Measurements from ENCODE around the gene CHST4.
"Not testable (repeated sequence)": the region's sequence is repeated elsewhere in the genome, so short reads cannot be mapped to it uniquely, and the experiment has no call there.

Gene CHST4

GRCh38 chr16:71526111-71526631 lies at the start of gene CHST4:
Gene CHST4, plus strand, starts transcription at chr16:71526426. Its CDS starts 10,252 bp downstream, at chr16:71536678.
- no peak for FAIRE-seq

GRCh38 chr16:71476457-71477124 lies 49.6 kb upstream of the CHST4 start:
- FAIRE-seq (no peak), DNase-seq (ENCODE audit: low spot score) (no peak)

More at GRCh38 chr16:71526111-71526631, at the start of gene CHST4:
- DNase-seq (ENCODE audit: low spot score): peak; percentile 56

- DNase-seq (ENCODE audit: low spot score): no peak
- FAIRE-seq: no peak
Measured at GRCh38 chr16:71479420-71479819, 46.8 kb upstream of the CHST4 start.

- no peak for FAIRE-seq
- no peak for DNase-seq (ENCODE audit: low spot score)
Measured at GRCh38 chr16:71480956-71481355, 45.3 kb upstream of the CHST4 start.

- FAIRE-seq (no peak), DNase-seq (ENCODE audit: low spot score) (no peak)
Measured at GRCh38 chr16:71482569-71482968, 43.7 kb upstream of the CHST4 start.

GRCh38 chr16:71484006-71484893 lies 42.0 kb upstream of the CHST4 start:
- peak; percentile 73 for FAIRE-seq
- DNase-seq (ENCODE audit: low spot score): peak; percentile 82

GRCh38 chr16:71489122-71489521 lies 37.1 kb upstream of the CHST4 start, which contains the start of gene ZNF19:
Gene ZNF19, minus strand, starts transcription at chr16:71489324. Its CDS starts 7,210 bp downstream, at chr16:71482114.
- FAIRE-seq: no peak

GRCh38 chr16:71490361-71490760 lies 35.9 kb upstream of the CHST4 start:
- DNase-seq (ENCODE audit: low spot score) (no peak), FAIRE-seq (no peak)

More at GRCh38 chr16:71489122-71489521, 37.1 kb upstream of the CHST4 start, which contains the start of gene ZNF19:
- no peak for DNase-seq (ENCODE audit: low spot score)

GRCh38 chr16:71491054-71491453 lies 35.2 kb upstream of the CHST4 start:
- no peak for FAIRE-seq
- DNase-seq (ENCODE audit: low spot score): no peak

GRCh38 chr16:71492786-71493185 lies 33.4 kb upstream of the CHST4 start:
- DNase-seq (ENCODE audit: low spot score) (no peak), FAIRE-seq (no peak)

- no peak for FAIRE-seq
Measured at GRCh38 chr16:71493213-71493612, 33.0 kb upstream of the CHST4 start.

GRCh38 chr16:71498031-71498430 lies 28.2 kb upstream of the CHST4 start:
- no peak for FAIRE-seq

More at GRCh38 chr16:71493213-71493612, 33.0 kb upstream of the CHST4 start:
- no peak for DNase-seq (ENCODE audit: low spot score)

GRCh38 chr16:71499775-71500364 lies 26.4 kb upstream of the CHST4 start:
- no peak for FAIRE-seq

More at GRCh38 chr16:71498031-71498430, 28.2 kb upstream of the CHST4 start:
- DNase-seq (ENCODE audit: low spot score): no peak

GRCh38 chr16:71500964-71501363 lies 25.3 kb upstream of the CHST4 start:
- DNase-seq (ENCODE audit: low spot score) (no peak), FAIRE-seq (no peak)

More at GRCh38 chr16:71499775-71500364, 26.4 kb upstream of the CHST4 start:
- peak; percentile 43 for DNase-seq (ENCODE audit: low spot score)

- no peak for FAIRE-seq
Measured at GRCh38 chr16:71501547-71501946, 24.7 kb upstream of the CHST4 start.

GRCh38 chr16:71504051-71504450 lies 22.2 kb upstream of the CHST4 start:
- not testable (repeated sequence) for DNase-seq (ENCODE audit: low spot score); FAIRE-seq

More at GRCh38 chr16:71501547-71501946, 24.7 kb upstream of the CHST4 start:
- no peak for DNase-seq (ENCODE audit: low spot score)

- DNase-seq (ENCODE audit: low spot score): no peak
- FAIRE-seq: no peak
Measured at GRCh38 chr16:71504901-71505300, 21.3 kb upstream of the CHST4 start.

- DNase-seq (ENCODE audit: low spot score) (no peak), FAIRE-seq (no peak)
Measured at GRCh38 chr16:71507061-71507460, 19.2 kb upstream of the CHST4 start.

- no peak for FAIRE-seq
- no peak for DNase-seq (ENCODE audit: low spot score)
Measured at GRCh38 chr16:71513302-71513701, 12.9 kb upstream of the CHST4 start.

GRCh38 chr16:71514476-71514875 lies 11.8 kb upstream of the CHST4 start:
- FAIRE-seq (no peak), DNase-seq (ENCODE audit: low spot score) (no peak)

- DNase-seq (ENCODE audit: low spot score) (no peak), FAIRE-seq (no peak)
Measured at GRCh38 chr16:71515026-71515425, 11.2 kb upstream of the CHST4 start.

All from RCC 7860 (cell line).